ENCODE results near the gene A4GNT.
A peak's percentile ranks its signal among the peaks of the same experiment; 100 is the strongest.
"Not testable (repeated sequence)": the region's sequence is repeated elsewhere in the genome, so short reads cannot be mapped to it uniquely, and the experiment has no call there.

Gene A4GNT

DNA sequence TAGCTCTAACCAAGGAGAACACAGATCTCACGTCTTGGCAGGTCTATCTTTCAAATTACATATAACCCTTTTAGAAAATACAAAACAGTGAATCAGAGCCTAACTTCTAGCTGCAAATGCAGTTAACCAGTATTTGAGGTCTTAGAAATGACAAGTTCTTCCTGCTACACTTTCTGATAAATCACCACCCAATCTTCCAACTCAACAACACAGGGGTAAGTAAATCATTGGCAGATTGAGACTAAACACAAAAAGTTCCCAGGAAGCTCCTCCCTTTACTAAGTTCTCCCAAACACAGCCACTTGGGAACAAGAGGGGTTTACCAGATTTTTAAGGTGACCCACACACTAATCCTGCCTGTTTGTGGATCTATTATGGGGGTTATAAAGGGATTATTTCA is at the start of gene A4GNT:
TSS of gene A4GNT (minus strand) at position 152 of the 400 bp plus-strand sequence. CDS start 1,134 bp downstream, outside the sequence.
- no peak for DNase-seq (ENCODE audit: low read depth)

DNA sequence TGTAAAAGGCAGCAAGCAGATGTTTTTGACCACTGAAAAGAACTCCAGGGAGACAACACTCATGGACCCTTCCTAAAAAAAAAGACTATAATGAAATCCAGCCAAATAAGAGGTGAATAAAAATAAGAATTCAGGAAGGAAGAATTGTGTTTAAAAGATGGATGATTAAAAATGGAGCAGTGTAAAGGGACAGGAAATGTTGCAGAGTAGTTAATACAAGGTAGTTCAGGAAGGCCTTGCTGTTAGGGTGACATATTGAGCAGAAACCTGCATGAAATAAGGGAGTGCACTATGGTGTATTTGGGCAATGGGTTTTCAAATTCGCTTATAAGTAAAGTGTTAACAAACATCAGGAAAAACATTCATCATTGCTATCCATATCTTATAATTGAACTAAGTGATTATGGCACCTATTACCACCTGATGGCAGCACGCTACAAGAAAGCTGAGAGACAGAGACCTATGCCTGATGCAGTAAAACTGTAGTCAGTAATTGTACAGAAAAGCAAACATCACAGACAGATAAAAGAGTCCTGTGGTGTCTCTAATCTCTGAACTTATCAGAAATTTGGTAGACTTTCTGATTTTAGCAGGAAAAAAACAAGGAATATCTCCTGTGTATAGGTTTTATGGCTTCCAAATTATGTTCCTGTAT is 48.3 kb upstream of the A4GNT start:
- DNase-seq (ENCODE audit: low read depth): no peak

DNA sequence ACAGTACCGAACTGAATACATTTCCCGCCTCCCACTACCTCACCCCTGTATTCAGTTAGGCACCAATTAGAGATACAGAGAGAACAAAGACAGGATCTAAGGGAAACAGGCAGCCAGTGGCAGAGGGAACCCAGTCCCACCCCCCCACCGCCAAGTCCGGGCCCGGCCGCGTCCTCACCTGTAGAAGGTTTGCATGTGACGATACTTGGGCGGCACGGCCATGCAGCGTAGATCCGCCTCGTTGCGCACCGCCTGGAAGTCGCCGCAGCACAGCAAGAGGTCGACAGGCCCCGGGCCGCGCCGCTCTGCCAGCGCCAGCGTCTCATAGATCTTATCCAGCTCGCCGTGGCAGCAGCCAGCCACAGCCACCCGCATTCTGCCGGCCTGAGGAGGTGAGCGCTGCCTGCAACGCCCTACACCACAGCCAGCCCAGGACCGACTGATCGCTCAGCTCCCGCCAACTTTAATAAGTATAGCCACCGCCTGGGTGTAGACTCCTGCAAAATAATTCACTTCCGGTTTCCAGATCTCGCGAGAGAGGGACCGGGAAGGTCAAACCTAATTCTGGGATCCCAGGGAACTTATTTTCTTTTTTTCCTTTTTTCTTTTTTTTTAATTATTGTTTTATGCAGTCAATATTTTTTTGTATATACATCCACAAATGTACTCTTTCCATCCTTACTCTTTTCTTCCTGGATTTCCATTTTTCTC is 42.4 kb upstream of the A4GNT start, which contains the start of gene DBR1:
TSS of gene DBR1 (minus strand) at position 501 of the 711 bp plus-strand sequence. CDS start at position 375, 126 bp downstream.
- peak; percentile 55 for DNase-seq (ENCODE audit: low read depth)

DNA sequence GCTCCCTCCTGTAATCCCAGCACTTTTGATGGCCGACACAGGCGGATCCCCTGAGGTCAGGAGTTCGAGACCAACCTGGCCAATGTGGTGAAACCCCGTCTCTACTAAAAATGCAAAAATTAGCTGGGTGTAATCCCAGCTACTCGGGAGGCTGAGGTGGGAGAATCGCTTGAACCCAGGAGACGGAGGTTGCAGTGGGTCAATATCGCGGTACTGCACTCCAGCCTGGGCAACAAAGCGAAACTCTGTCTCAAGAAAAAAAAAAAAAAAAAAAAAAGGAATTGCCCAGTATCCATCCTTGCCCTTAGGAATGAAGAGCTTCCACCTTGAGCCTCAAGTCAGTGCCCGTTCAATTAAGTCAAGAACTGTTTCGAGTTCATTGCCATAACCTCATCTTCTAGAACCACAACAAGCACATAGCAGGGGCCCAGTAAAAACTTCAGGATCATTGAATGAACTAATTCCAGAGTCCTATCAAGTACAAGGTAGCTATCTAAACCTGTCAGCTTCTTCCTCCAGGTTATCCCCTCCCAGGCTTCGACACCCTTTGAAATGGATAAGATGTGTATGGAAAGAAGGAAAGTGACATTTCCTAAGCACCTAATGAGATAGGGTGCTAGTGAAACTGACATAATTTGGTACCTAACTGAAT is 41.7 kb upstream of the A4GNT start:
- DNase-seq (ENCODE audit: low read depth): no peak

DNA sequence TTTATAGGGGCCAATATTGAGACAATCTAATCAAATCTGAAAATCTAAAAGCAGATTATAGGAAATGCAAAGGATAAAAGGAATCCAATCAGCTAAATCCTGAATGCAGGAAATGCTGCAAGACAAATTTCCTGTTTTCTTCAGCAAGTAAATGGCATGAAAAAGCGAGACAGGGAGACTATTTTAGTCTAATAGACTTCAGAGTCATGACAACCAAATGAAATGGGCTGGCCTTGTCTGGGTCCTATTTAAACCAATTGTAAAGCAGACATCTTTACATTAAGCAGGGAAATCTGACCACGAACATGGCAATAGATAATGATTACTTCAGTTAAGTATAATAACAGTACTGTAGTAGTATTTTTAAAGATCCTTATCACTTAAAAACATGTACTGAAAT is 40.4 kb upstream of the A4GNT start:
- no peak for DNase-seq (ENCODE audit: low read depth)

DNA sequence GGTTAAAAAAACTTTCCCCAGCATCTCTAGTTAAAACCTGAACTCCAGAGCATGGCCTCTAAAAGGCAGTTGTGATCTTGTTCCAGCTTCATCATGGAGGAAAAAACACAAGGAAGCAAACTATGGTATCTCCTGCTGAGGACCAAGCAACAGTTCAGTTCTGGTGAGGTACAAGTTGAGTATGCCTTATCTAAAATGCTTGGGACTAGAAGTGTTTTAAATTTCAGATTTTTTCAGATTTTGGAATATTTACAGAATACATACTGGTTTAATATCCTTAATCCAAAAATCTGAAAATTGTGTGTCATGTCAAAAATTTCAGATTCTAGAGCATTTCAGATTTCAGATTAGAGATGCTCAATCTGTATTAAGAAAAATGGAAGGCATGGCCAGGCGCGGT is 32.9 kb upstream of the A4GNT start:
- no peak for DNase-seq (ENCODE audit: low read depth)

DNA sequence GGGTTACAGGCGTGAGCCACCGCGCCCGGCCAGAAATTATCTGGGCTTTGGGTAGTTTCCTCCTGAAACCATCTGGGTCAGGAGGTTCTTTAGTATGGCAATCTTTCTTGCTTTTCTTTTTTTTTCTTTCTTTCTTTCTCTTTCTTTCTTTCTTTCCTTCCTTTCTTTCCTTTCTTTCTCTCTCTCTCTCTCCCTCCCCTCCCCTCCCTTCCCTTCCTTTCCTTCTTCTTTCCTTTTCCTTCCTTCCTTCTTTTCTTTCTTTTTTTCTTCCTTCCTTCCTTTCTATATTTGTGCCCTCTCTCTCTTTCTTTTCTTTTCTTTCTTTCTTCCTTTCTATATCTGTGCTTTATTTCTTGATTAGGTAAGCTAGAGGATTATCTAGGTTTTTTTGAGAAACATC is 25.6 kb upstream of the A4GNT start:
- no peak for DNase-seq (ENCODE audit: low read depth)

DNA sequence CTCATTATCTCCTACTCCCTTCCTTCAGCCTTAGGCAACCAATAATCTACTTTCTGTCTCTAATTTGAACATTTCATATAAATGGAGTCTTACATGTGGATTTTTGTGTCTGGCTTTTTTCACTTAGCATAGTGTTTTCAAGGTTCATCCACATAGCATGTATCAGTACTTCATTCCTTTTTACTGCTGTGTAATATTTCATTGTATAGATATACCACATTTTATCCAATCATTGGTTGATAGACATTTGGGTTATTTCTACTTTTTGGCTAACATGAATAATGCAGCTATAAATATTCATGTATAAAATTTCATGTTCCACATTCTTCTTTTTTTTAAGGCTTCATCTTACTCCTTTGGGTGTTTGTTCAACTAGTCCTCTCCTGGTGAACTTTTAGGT is 22.3 kb upstream of the A4GNT start:
- no peak for DNase-seq (ENCODE audit: low read depth)

DNA sequence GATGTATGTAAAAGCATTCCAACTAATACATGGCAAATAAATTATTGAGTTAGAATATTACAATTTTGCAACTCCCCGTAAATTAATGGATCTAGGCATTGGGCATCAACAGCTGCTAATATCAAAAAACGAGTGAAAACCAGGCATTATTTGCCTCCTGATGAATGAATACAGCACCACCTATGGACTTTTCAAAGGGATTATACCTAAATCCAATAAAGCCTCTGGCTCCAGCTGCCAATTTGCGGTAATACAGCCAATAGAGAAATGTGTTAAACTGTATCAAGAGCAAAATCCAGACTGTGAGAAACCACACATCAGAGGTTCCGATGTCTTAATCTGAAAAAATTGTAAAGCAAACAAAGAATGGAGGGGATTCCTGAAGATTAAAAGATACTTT is 16.3 kb upstream of the A4GNT start:
- DNase-seq (ENCODE audit: low read depth): no peak

DNA sequence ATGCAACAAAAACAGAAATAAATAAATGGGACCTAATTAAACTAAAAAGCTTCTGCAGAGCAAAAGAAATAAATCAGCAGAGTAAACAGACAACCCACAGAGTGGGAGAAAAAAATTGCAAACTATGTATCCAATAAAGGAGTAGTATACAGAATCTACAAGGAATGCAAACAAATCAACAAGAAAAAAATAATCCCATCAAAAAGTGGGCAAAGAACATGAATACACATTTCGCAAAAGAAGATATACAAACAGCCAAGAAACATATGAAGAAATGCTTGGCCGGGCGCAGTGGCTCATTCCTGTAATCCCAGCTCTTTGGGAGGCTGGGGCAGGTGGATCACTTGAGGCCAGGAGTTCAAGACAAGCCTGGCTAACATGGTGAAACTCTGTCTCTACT is 10.0 kb upstream of the A4GNT start:
- not testable (repeated sequence) for DNase-seq (ENCODE audit: low read depth)

DNA sequence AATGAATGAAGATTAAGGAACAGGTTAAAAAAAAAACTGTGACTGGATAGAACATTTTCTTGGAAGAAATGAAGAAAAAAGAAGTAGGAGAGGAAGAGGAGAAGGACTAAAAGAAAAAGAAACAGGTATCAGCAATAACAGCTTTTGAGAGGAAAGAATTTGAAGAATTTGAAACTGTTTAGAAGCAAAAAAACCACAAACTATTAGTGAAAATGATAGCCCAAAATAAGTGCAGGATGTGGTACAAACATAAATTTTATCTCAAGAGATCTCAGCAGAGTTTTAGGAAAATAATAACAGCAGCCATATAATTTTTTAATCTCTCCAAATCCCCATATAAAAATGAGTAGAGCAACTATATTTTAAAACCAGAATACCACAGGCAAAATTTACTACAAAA is 8.8 kb upstream of the A4GNT start:
- DNase-seq (ENCODE audit: low read depth): no peak

DNA sequence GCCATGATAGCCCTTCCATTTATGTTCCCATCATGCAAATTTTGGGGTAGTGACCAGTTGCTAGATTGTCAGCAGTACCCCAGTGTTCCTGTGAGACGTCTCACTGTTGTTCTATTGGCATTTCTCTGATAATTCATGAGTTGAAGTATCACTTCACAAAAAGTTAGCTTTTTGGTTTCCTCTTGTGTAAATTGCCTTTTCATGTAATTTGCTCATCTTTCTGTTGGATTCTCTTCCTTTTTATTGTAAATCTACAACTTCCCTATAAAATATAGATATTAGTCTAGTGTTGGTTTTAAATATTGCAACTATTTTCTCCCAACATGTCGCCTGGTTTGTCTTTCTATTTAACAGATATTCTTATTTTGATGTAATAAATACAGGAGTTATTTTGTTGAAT is 7.5 kb upstream of the A4GNT start:
- no peak for DNase-seq (ENCODE audit: low read depth)

DNA sequence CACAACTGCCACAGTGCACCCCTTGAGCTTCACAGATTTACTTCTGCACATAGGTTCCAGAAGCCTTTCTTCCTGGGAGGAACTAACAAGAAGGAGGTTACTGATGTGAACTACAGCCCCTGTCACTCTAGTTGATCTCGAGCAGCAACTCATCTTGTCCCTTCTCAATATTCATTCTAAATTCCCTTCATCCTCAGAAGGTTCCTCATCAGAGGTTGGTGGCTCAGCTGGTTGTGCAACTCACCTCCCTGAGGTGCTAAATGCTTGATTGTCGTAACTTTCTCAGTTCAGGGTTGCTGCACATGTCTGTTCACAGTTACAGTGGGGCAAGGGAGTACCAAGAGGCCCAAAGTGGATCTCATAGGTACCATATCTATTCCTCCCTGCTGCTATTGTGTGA is 5.7 kb upstream of the A4GNT start:
- DNase-seq (ENCODE audit: low read depth): no peak

DNA sequence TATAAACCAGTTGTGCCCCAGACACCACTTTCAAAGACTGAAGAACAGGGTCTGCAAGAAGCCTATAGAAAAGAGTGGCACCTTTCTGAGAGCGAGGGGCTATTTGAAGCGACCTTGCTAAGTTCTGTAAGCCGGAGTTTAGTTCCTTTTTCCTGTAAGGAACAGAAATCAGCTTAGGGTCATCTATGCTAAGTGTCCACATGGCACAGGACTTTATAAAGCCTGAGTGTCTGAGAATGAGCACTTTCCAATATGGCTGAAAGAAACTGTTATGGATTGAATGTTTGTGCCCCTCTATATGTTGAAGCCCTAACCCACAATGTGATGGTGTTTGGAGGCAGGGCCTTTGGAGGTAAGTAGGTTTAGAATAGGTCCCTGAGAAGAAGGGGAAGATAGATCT is 4.0 kb upstream of the A4GNT start:
- no peak for DNase-seq (ENCODE audit: low read depth)

DNA sequence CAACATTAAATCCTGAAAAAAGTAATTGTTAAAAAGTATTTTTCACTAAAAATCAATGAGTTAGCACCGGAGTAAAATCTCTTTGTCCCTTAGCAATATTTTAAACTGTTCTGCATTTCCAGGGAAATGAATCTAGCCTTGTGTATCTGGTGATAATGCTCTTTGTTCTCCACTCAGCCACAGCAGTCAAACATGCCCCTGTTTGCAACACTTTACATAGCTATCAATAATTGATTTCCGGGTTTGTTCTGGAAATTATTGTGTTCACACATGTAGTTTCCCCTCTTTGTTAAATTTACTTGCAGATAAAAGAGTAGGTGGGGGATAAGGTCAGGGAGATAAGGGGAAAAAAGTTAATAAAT is 3.6 kb upstream of the A4GNT start:
- no peak for DNase-seq (ENCODE audit: low read depth)

DNA sequence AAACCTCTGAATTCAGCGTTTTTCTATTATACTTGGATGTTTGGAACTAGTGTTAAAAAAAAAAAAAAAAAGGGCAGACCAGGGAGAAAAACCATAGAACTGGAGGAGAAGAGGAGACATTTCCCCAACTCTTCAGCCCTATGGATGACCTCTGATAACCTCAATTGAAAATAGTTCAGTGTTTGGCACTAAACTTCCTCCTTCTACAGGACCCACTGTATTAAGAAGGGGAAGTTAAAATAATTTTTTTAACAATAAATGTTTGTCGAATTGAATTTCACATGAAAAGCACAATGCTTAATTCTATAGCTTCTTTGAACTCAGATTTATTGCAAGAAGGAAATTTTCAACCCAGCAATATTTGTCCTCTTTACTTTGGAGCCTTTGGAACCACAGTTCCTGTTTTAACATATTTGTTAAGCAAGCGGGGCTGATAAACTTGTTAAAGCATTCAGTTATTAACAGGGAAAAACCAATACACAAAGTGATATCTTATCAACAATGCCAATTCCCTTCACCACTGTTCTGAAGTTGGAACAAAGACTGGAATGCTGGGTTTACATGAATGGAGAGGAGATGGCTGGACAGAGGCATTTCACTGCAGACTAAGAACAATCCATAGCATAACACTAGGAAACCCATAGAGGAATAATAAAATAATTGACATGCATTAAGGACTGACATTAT is 3.1 kb upstream of the A4GNT start:
- no peak for DNase-seq (ENCODE audit: low read depth)

DNA sequence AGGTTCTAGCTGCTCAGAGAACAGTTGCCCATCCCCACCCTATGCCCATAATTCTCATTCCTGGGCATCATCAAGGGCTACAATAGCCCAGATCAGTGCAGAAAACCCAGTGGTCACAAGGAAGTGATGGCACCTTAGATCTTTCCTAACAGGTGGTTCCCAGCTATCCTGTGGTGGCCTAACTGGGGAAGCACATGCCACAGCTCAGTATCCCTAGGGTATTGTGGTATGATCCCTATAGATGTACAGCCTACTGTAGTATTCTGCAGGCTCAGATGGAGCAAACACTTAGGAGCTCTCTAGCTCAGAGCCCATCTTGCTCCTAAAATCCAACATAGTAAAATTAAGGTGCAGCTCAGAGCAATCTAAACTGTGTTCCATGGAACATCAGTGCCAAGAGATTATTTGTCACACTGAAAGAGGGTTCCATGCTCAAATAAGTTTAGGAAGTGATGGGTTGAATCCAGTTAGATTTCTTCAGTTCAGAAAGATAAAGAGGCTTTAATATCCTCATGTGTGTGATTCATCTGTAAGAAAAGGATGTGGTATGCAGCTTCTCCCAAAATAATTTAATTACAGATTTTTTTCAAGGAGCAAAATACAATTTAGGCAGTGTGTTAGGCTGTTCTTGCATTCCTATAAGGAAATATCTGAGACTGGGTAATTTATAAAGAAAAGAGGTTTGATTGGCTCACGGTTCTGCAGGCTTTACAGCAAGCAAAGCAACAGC is 4.4 kb downstream of the A4GNT start:
- DNase-seq (ENCODE audit: low read depth): no peak

DNA sequence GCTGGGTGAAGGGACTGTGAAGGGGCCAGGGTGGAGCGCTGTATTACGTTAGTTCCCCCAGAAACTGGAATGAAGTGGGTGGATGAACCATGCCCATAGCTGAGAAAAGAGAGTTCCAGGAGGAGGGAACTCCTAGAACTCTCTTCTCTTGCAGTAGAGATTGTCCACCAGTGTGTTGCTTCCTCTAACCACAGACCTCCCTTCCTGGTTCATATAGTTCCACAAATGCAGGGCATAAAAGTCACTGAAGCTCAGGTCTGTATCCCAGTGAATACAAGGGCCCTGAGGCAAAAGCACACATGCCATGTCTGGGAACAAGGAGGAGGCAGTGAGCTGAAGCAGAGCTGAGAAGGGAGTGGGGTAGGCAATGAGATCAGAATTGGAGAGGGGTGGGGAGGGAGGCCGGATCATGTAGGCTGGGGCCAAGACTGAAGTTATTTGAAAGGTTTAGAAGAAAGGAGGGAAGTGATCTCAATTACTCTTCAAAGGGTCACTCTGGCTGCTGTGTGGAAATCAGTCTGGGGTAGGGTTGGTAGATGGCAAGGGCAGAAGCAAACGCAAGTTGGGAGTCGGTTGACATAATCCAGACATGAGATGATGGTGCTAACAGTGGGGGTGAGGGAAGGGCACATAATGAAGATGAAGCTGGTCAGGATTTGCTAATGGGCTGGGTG is 6.5 kb downstream of the A4GNT start:
- no peak for DNase-seq (ENCODE audit: low read depth)

DNA sequence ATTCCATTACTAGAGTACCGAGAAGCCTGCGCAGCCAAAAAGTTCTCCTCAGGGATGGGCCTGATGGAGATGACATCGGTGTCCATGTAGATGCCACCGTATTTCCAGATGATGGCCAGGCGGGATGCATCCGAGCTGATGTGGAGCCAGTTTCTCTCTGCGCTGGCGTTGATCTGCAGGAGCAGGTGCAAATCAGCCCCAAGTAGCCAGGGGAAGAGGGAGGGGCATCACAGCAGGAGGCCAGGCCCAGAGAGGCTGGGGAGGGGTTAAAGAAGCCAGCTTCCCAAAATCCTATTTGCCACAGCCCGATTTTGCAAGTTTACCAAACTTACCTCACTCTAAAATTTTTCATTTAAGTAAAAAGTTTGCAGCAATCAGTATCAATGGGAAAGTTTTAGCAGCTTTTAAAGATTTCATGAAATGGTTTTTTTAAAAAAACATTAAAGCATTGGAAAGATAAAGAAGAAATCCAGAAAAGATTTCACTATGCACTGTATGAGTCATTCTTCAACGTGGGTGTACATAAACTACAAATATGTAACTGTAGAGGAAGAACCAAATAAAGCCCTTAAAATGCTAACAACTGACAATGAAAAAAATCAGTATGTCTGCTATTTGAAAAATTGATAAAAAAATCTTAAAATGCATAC is 7.4 kb downstream of the A4GNT start:
- no peak for DNase-seq (ENCODE audit: low read depth)

DNA sequence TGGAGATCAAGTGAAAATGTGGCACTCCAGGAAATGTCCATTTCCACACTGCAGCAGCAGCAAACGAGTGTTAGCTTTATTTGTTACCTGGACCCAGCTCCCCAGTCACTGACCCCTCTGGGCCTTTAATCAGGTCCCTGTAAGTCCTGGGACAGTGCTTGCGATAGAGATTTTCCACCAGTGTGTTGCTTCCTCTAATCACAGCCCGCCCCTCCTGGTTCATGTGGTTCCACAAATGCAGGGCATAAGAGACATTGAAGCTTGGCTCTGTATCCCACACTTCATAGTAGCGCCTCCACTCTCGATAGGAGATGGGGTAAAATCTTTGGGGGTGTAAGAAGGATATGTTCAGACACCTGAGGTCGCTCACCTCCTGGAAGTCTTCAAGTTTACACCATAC is 8.0 kb downstream of the A4GNT start:
- DNase-seq (ENCODE audit: low read depth): no peak

DNA sequence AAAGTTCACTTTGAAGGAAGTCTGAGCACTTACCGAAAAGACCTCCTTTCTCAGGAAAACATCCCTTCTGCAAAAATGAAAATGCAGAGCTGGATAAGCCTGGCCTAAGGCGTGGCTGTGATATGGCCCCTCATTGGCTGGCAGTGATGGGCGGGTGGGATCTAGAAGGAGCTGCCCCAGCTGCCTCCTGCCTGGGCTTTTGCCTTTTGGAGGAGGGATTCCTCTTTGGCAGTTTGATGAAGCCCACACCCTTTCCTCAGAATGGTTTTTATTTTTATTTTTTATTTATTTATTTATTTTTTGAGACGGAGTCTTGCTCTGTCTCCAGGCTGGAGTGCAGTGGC is 12.8 kb downstream of the A4GNT start:
- no peak for DNase-seq (ENCODE audit: low read depth)
